Stimulated activated CD8-positive, alpha-beta memory T cell treated with anti-CD3 and anti-CD28 coated beads, Interleukin-4, amount 100 ng/mL, for 4 hours (primary cell): ENCODE results near the gene ZBTB4.

Source experiments
- DNase-seq, 2 donors: peaks; one replicate each; pipeline ENCODE4 v3.0.0-alpha.2; 2020; ENCODE audit warnings: low read depth in 2 of 2, low spot score in 1 of 2

Gene ZBTB4

DNA sequence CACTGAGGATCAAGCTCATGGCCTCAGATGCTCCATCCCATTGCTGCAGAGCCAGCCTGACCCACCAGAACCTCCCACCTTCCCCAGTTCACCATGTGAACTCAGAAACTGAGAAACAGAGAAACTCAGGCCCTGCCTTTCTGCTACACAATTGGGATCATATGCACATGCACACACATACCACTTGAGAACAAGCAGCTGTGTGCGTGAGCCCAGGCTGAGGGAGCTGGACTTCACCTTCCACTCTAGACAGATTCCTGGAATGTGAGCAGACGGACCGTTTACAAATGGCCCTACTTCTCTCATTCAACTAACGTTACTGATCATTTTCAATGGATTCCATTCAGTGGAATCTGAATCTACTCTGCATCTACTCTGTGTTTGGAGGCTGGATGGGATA is 55.8 kb downstream of the ZBTB4 start:
- DNase-seq = no peak

- no peak for DNase-seq
Observed at GRCh38 chr17:7421186-7421585, 58.2 kb downstream of the ZBTB4 start.

GRCh38 chr17:7419819-7420610 is 59.4 kb downstream of the ZBTB4 start, which contains the start of gene SPEM1:
Gene SPEM1, plus strand, starts transcription at chr17:7420324. Its CDS starts 61 bp downstream, at chr17:7420385.
- no peak for DNase-seq

- no peak for DNase-seq
Observed at GRCh38 chr17:7418472-7419152, 60.8 kb downstream of the ZBTB4 start.

GRCh38 chr17:7417056-7417655 is 62.3 kb downstream of the ZBTB4 start:
- no peak for DNase-seq

DNA sequence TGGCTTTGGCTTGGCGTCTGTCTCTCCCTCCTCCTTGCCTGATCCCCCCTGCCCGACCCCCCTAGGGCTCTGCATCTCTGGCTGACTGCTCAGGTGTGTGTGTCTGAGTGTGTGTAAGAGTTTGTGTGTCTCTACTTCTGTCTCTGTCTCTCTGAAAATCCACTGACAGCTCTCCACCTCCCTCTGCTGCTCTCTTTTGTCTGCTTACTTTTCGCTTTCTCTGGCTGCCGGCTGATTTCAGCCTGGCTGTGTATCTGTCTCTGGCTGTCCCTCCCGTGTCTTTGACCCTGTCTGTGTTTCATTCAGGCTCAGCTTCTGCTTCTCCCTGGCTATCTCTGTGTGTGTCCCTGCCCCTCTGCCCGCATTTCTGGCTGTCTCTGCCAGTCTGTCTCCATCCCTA is 63.1 kb downstream of the ZBTB4 start:
- no peak for DNase-seq

GRCh38 chr17:7415784-7416183 is 63.6 kb downstream of the ZBTB4 start:
- DNase-seq = no peak

- no peak for DNase-seq
Observed at GRCh38 chr17:7414837-7415236, 64.6 kb downstream of the ZBTB4 start.

DNA sequence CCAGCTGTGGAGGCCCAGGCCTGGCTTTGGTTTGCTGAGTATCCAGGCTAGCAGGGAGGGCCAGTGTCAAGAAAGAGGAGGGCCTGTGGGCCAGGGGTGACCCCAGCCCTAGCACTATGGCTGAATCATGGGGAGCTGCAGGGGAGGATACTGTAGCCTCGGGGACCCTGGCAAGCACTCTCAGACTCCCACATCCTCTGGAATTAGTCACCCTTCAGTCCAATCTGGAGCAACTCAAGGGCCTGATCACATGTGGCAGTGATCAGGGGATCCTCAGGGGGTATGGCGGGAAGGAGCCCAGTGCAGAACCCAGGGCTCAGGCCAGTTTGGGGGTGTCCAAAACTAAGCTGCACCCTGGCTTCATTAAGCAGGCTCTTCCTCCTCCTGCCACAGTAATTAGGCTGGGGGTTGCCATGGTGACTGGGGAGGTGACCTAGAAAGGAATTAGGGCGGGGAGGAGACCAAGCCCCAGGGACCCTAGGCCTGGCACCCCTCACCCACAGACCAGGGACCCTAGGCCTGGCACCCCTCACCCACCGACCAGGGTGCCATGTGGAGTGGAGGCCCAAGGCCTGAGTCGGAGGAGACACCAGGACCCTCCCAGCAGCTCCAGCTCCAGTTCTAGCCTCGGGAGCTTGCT is 66.0 kb downstream of the ZBTB4 start:
- no peak for DNase-seq

- no peak for DNase-seq
Observed at GRCh38 chr17:7411427-7411750, 68.0 kb downstream of the ZBTB4 start.

GRCh38 chr17:7410634-7411426 is 68.6 kb downstream of the ZBTB4 start:
- DNase-seq = no peak

- no peak for DNase-seq
Observed at GRCh38 chr17:7409716-7410115, 69.7 kb downstream of the ZBTB4 start.
